Uterus (tissue), 4 donors: ENCODE results near the gene MS4A10. TPM values are rescaled to one million over a fixed set of nuclear protein-coding genes. Genes with fewer than 3 reads are reported as not detected.

Experiments
- DNase-seq, 2 donors: peaks; one replicate each; pipeline ENCODE4 v3.0.0-alpha.2; 2019 to 2020
- H3K27ac ChIP-seq, 2 donors: fragments of 200-600 bp; sonication (generic); 1 replicate in 1 of 2; 2 replicates in 1 of 2; pipeline ENCODE4 v1.5.1; 2016 to 2018
- H3K27me3 ChIP-seq, 2 donors: fragments of 200-600 bp; sonication (generic); one replicate each; pipeline ENCODE4 v1.5.1; 2018 to 2019; ENCODE audit warnings: control low read depth in 1 of 2
- H3K36me3 ChIP-seq, 2 donors: fragments of 200-600 bp; sonication (generic); one replicate each; pipeline ENCODE4 v1.5.1; 2019; ENCODE audit warnings: control low read depth in 1 of 2
- H3K4me1 ChIP-seq, 2 donors: fragments of 200-600 bp; sonication (generic); one replicate each; pipeline ENCODE4 v1.5.1; 2018 to 2019; ENCODE audit warnings: control low read depth in 1 of 2
- H3K4me3 ChIP-seq, 2 donors: fragments of 200-600 bp; sonication (generic); 1 replicate in 1 of 2; 2 replicates in 1 of 2; pipeline ENCODE4 v1.5.1; 2018 to 2019; ENCODE audit warnings: mild to moderate bottlenecking in 1 of 2
- H3K9me3 ChIP-seq, 2 donors: fragments of 200-600 bp; sonication (generic); one replicate each; pipeline ENCODE4 v1.5.1; 2019; ENCODE audit warnings: control low read depth in 1 of 2
- POLR2A ChIP-seq, 2 donors: fragments of 450-650 bp; IDR thresholded peaks; one replicate each; pipeline ENCODE4 v1.6.1; 2016; ENCODE audit warnings: antibody characterized with exemption in 2 of 2, mild to moderate bottlenecking in 1 of 2, moderate library complexity in 1 of 2
- intact Hi-C: fragments of 100-400 bp; cut with DNase I; formaldehyde crosslinking; loops from one replicate; pipeline ENCODE4 v1.15.1; 2023; ENCODE audit warnings: low total_unique reads
- total RNA-seq, 4 donors: library from RNA; depleted of rRNA in 3 of 4; stranded (reverse); fragments of >200 nt in 3 of 4; gene quantifications; one replicate each; pipeline versions ENCODE4 v1.1.0 to v1.2.4, GENCODE V29; 2014 to 2023
- TF ChIP-seq, protein P1 (sequence below), 4 experiments: fragments of 200-600 bp in 2 of 4; fragments of 450-650 bp in 2 of 4; sonication (generic) in 2 of 4; IDR thresholded peaks; one replicate each; pipeline ENCODE4 v1.5.1; 2016 to 2019; ENCODE audit warnings: antibody characterized with exemption in 4 of 4, mild to moderate bottlenecking in 2 of 4, moderate library complexity in 1 of 4
- donor health status: DM: yes; HTN: yes; CAD: no.

MS4A10 gene
- total RNA-seq, 4 donors from 2014 or later = not detected

DNA sequence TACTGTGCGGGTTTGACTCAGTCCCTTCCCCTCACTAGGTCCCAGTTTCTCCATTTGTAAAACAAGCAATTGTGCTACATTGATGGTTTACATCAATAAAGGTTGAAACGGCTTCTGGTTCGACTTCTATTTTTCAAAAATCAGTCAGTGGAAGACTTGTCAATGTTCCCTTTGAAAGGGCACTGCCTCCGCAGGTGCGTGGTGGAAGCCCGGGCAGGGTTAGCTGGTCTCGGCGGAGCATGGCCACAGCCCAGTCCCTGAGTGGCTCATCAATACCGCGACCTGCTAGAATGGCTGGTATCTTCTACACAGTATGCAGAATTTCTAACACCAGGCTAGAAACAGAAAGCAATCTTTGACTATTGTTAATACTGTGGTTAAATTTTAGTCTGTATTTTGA lies 16.1 kb downstream of the MS4A10 start:
- Histone ChIP-seq H3K9me3 (no peaks in the 10 kb centered on the region), H3K4me1 (no peaks in the 10 kb centered on the region), H3K27ac (no peak overlapping the region), H3K4me3 (no peak overlapping the region), H3K36me3 (no peaks in the 10 kb centered on the region), H3K27me3 (no peaks in the 10 kb centered on the region)
- no peak for DNase-seq
- no peak for TF ChIP-seq POLR2A (IDR thresholded peaks at IDR 0.05)
- TF ChIP-seq, protein P1, sequence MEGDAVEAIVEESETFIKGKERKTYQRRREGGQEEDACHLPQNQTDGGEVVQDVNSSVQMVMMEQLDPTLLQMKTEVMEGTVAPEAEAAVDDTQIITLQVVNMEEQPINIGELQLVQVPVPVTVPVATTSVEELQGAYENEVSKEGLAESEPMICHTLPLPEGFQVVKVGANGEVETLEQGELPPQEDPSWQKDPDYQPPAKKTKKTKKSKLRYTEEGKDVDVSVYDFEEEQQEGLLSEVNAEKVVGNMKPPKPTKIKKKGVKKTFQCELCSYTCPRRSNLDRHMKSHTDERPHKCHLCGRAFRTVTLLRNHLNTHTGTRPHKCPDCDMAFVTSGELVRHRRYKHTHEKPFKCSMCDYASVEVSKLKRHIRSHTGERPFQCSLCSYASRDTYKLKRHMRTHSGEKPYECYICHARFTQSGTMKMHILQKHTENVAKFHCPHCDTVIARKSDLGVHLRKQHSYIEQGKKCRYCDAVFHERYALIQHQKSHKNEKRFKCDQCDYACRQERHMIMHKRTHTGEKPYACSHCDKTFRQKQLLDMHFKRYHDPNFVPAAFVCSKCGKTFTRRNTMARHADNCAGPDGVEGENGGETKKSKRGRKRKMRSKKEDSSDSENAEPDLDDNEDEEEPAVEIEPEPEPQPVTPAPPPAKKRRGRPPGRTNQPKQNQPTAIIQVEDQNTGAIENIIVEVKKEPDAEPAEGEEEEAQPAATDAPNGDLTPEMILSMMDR (IDR thresholded peaks at IDR 0.05) = no peak
- intact Hi-C loops = no loop called here

- H3K27me3 ChIP-seq = no peaks in the 10 kb centered on the region
- H3K9me3 ChIP-seq = no peaks in the 10 kb centered on the region
- TF ChIP-seq, protein P1 (IDR thresholded peaks at IDR 0.05) = no peak
- no peak for TF ChIP-seq POLR2A (IDR thresholded peaks at IDR 0.05)
- H3K4me3 ChIP-seq = no peak overlapping the region
- intact Hi-C loops = no loop called here
- H3K36me3 ChIP-seq = no peaks in the 10 kb centered on the region
- no peak for DNase-seq
- H3K27ac ChIP-seq = no peak overlapping the region
- no peaks in the 10 kb centered on the region for H3K4me1 ChIP-seq
Observed at GRCh38 chr11:60803273-60803936, 18.3 kb downstream of the MS4A10 start.

- intact Hi-C loops = no loop called here
- H3K27me3 ChIP-seq = no peaks in the 10 kb centered on the region
- H3K36me3 ChIP-seq = no peaks in the 10 kb centered on the region
- H3K4me3 ChIP-seq = no peak overlapping the region
- H3K4me1 ChIP-seq = no peaks in the 10 kb centered on the region
- no peaks in the 10 kb centered on the region for H3K9me3 ChIP-seq
- H3K27ac ChIP-seq = no peak overlapping the region
- TF ChIP-seq POLR2A (IDR thresholded peaks at IDR 0.05) = no peak
- TF ChIP-seq, protein P1 (IDR thresholded peaks at IDR 0.05) = no peak
- DNase-seq = no peak
Observed at GRCh38 chr11:60809249-60809648, 24.1 kb downstream of the MS4A10 start.

DNA sequence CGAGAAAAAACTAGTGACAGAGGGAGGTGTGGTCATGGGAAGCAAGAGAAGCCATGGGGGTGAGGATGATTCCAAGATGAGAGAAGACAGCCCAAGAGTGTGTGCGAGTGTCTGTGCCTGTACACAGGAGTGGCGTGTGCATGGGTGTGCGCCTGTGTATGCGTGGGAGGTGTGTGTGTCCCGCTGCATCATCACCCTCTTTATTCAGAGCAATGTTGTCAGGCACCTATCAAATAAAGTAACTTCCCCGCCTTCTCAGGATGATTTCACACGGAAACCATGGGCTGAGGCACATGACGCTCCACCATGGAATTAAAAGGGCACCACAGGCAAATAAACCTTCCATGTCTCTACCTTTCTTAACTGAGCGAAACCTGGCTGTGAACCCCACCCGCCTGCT lies 24.6 kb downstream of the MS4A10 start:
- Histone ChIP-seq H3K27me3 (no peaks in the 10 kb centered on the region), H3K4me1 (no peaks in the 10 kb centered on the region), H3K27ac (no peak overlapping the region), H3K9me3 (no peaks in the 10 kb centered on the region), H3K36me3 (no peaks in the 10 kb centered on the region), H3K4me3 (no peak overlapping the region)
- intact Hi-C loops = no loop called here
- TF ChIP-seq, protein P1 (IDR thresholded peaks at IDR 0.05) = no peak
- TF ChIP-seq POLR2A (IDR thresholded peaks at IDR 0.05) = no peak
- no peak for DNase-seq

GRCh38 chr11:60810151-60810550 lies 25.0 kb downstream of the MS4A10 start:
- TF ChIP-seq, protein P1 (IDR thresholded peaks at IDR 0.05) = no peak
- no peak for TF ChIP-seq POLR2A (IDR thresholded peaks at IDR 0.05)
- intact Hi-C loops = no loop called here

More at GRCh38 chr11:60810151-60810550, 25.0 kb downstream of the MS4A10 start:
- H3K36me3 ChIP-seq = no peaks in the 10 kb centered on the region
- no peaks in the 10 kb centered on the region for H3K27me3 ChIP-seq
- no peak overlapping the region for H3K4me3 ChIP-seq
- H3K4me1 ChIP-seq = no peaks in the 10 kb centered on the region
- no peaks in the 10 kb centered on the region for H3K9me3 ChIP-seq
- no peak overlapping the region for H3K27ac ChIP-seq
- no peak for DNase-seq
